Measurements from ENCODE around the gene CTDNEP1.

Gene CTDNEP1

GRCh38 chr17:7214300-7215135 lies 37.0 kb downstream of the CTDNEP1 start:
- DNase-seq = peak; percentile 90

- peak; percentile 62 for DNase-seq
Observed at GRCh38 chr17:7213895-7214299, 37.6 kb downstream of the CTDNEP1 start.

- DNase-seq = no peak
Observed at GRCh38 chr17:7211491-7212273, 39.9 kb downstream of the CTDNEP1 start.

GRCh38 chr17:7208754-7209460 lies 42.6 kb downstream of the CTDNEP1 start:
- no peak for DNase-seq

GRCh38 chr17:7208027-7208571 lies 43.4 kb downstream of the CTDNEP1 start:
- DNase-seq = no peak

- DNase-seq = no peak
Observed at GRCh38 chr17:7207120-7208001, 44.2 kb downstream of the CTDNEP1 start.

- no peak for DNase-seq
Observed at GRCh38 chr17:7205561-7205960, 46.0 kb downstream of the CTDNEP1 start.

- DNase-seq = peak; percentile 43
Observed at GRCh38 chr17:7204828-7205461, 46.6 kb downstream of the CTDNEP1 start.

GRCh38 chr17:7204336-7204735 lies 47.2 kb downstream of the CTDNEP1 start:
- DNase-seq = no peak

GRCh38 chr17:7203391-7203790 lies 48.1 kb downstream of the CTDNEP1 start:
- no peak for DNase-seq

GRCh38 chr17:7196651-7197401 lies 54.7 kb downstream of the CTDNEP1 start:
- DNase-seq = no peak

- no peak for DNase-seq
Observed at GRCh38 chr17:7195971-7196370, 55.6 kb downstream of the CTDNEP1 start.
